CD4-positive, alpha-beta T cell treated with Interleukin-15 for 4 hours (primary cell): ENCODE results near the gene RTN4IP1.

Experiments used
- DNase-seq: peaks from one replicate; pipeline ENCODE4 v3.0.0-alpha.2; 2020; ENCODE audit warnings: low spot score

Gene RTN4IP1

DNA sequence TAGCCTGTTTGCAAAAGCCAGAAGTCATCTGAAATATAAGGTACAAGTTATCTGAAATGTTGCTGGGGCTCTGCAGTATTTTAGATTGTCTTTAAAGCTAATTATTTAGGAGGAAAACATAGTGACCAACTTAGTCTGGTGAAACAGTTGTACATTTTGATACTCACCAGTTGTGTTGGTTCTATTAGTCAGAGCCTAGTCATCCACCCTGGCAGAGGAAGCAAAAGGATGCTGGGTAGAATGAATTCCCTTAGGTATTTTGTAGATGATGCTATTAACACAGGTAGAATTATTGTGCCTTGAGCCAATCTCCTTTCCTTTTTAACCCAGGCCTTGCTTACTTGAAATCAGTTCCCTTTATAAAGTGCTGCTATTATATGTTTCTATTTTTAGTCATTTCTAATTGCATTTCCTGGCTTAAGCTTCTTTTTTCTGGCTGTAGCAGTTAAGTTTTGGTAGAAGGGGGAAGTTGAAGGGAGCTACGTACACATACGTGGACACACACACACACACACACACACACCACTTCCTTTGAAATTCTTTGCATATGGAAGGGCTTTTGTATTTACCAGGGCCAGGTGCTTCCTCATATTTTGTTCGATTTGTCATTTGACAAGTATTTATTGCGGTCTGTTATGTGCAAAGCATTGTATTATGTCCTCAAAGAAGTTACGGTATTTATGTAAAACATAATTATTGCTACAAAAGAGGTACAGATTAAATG lies 82.4 kb downstream of the RTN4IP1 start:
- DNase-seq = peak; percentile 43

DNA sequence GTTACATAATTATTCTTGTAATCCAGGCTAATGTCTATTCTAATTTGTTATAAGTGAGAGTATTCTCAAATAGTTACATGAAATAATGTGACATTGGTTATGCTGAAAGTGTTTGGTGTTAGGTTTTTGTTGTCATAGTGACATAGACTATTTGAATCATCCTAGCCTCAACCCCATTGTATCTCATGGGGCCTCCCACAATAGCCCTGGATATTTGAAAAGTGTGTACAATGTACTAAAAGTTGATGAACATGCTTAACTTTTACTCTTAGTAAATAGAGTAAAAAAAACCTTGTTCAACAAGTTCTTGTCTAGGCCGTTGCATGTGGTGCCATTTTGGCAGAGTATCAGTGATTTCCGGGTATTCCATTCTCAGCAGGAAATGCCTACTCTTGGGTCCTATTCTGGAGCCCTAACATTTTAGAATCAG lies 83.0 kb downstream of the RTN4IP1 start:
- peak; percentile 45 for DNase-seq

DNA sequence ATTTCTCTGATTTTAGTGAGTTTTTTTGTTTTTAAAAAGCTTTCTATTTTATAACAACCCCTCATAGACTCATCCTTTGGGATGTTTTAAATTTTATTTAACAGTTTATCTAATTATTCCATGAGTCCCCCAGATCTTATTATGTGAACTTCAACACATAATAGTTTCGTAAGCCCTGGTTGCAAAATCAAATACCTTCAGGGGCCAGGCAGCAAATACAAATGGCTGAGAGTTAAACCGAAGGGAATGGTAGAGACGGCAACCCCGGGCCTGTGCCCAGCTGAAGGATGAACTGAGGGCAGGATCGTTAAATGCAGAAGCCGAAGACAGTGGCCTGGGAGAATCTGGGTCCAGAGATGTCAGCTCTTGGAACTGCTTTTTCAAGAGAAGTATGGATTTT lies 88.4 kb downstream of the RTN4IP1 start:
- DNase-seq = no peak

DNA sequence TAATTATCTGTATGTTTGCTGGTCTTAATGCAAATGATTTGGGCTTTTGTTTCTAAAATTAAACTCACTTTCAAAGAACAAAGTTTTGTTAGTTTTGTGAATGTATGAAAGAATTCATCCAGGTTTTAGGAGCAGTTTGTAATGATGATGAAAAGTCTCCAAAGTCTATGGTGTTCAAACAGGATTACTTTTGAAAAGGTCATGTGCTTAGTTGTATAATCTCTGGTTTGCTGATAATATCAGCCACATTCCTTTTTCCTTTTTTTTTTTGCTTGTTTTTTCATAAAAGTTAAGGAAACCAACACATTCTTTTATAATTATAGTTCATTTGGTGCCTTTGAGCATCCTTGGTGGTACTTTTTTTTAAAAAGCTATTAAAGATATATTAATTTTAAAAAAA lies 88.9 kb downstream of the RTN4IP1 start:
- DNase-seq = no peak

DNA sequence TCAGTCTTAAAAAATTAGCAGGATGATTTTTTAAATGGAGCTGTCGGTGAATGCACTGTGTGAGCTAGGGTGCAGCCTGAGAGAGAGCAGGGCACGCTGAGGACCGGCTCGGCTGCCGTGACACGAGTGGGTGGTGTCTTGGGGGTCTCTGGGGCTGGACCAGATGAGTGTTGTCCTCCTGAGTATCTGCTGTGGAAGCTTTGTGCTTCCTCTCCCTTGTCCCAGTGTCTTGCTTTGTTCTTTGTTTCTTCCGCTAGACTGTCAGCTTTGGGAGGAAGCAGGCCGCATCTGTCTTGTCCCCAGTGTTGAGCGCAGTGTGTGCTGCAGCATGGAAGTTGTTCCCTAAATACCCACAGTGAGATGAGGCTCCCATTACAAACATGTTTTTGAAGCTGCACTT lies 89.4 kb downstream of the RTN4IP1 start:
- DNase-seq = no peak

DNA sequence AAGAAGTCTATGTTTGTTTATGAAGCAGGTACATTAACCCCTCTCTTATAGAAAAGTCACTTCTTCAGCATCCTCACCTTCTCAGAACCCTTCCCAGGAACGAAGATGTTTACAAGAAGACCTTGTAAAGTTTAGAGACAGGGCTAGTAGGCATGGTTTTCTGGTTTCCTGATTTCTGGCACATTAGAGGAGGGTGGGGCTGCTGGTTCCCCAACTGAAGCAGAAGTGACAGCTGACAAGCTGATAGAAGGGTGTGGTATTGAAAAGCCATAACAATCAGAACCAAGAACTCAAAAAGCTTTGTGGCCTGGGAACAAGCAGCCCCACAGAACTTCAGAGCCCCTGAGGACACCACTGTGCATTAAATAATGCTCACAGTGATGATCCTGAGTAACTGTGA lies 91.2 kb downstream of the RTN4IP1 start:
- DNase-seq = peak; percentile 46

DNA sequence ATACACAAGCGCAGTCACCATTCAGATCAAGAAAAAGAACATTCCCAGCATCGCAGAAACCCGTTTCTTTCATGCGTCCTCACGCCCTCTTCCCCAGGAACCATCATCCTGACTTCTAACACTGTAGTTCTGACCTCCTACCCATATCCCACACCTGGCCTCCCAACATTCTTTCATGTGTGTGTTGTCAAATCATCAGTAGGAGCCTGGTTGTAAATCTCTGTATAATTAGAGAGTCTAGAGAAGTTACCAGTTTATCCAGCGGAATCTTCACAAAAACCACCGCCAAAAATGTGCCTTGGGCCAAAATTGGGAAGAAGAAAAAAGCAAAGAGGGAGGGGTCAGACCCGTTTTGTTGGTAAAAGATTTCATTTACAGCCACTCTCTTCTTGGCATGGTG lies 91.6 kb downstream of the RTN4IP1 start:
- DNase-seq = no peak

DNA sequence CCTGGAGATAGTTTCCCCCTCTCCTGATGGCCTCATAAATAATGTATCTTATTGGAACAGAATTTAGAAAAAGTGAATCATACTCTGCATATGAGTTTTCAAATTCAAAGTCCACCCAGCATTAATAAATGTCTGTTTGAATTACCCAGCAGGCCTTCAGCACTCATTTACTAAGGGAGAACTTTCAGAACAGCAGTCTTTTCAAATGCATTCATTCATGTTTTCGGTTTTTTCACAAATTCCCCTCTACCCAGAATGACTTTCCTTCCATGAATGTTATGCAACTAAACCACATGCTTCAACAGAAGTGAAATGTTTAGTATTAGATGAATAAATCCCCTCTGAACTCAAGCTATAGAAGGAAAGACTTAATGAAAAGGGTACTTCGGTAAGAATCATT lies 92.4 kb downstream of the RTN4IP1 start:
- DNase-seq = peak; percentile 39

DNA sequence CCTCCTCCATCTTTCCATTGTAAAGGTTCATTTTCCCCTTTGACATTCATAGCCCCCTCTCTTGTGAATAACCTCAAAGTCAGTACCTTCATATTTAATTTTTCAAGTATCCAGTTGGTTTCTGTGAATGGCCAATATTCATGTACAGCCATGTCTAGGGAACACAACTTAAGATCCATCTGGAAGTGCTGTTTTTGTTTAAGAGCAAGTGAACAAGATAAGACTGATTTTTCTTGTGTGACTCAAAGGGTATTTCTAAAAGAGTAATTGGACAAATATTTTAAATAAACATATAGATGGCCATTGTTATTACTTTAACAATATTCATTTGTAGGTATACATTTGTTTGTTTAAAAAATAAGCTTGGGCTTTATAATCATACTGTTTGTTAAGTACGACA lies 92.9 kb downstream of the RTN4IP1 start:
- DNase-seq = no peak

DNA sequence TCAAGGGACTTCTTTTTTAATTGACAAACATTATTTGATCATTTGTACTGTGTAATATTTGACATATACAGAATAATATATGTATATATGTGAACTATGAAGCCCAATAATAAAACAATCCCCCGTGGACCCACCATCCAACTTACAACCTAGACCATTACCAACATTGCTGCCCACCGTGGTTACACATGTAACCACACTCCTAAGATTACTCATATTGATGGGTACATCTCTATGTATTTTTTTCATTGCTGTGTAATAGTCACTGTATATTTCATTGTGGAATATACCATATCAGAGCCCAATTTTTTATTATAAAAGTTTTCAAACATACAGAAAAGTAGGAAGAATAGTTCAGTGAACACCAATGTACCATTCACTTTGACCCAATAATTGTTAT lies 94.3 kb downstream of the RTN4IP1 start:
- no peak for DNase-seq

DNA sequence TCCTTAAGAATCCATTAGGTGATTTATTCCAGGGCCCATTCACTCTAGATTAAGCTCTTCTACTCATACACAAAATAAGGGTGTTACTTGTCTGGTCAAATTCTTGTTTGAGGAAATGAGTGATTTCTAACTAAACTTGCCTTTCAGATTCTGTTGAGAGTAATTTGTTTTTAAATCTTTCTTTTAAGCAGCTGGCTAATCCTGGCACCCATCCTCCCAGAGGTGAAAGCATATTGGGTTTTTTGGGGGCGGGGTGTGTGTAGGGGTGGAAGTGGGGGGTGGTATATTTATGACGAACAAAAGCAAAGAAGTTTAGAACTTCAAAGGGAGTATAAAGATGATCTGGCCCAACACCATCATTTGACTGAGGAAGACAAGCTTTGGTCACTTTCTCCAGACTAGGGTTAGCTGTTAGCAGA lies 94.7 kb downstream of the RTN4IP1 start:
- peak; percentile 46 for DNase-seq

DNA sequence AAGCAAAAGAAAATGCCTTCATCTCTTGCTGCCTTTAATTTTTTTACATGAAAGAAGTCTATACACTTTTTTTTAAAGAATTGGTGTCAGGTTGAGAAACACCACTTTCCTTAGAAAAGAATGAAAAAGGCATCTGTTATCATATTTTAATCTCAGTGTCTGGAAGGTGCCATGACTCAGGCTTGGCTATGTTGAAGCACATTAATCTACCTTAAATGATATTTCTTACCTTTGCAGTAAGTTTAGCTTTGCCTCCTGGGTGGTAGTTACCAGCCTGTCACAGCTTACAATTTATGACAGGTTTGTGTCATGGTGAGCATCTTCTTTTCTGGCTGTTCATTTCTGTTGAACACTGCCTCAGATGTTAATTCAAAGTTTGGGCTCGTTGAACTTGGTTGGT lies 95.3 kb downstream of the RTN4IP1 start:
- peak; percentile 36 for DNase-seq

DNA sequence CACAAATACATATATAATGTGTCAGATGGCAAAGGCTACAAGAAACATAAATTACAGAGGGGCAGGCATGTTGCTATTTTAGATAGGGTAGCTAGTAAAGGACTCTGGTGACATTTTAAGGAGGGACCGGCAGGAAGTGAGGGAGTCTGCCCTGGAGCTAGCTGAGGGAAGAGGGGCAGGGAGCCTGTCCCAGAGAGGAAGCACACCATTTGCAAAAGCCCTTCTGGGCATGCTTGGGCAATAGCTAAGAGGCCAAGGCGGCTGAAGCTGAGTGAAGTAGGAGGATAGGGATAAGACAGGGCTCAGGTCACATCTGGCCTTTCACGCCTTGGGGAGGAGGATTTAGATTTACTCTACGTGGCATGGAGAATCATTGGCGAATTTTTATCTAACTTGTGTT lies 96.2 kb downstream of the RTN4IP1 start:
- no peak for DNase-seq

DNA sequence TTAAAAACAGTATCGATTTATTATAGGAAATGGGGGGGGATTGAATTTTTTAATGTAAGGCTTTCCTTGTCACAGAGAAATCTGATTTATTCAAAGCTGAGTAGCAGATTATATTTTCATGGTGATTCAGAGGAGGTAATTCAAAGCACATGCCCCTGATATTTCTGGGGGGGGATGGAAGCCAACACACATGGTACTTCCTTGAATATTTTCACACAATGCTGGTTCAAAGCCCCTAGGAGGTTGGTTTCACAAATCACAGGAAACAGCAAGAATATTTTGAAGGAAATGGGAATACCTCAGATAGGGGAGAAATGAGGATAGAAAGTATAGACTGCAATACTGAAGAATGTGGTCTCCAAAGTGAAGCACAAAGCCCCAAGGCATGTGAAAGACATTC lies 98.8 kb downstream of the RTN4IP1 start:
- no peak for DNase-seq

DNA sequence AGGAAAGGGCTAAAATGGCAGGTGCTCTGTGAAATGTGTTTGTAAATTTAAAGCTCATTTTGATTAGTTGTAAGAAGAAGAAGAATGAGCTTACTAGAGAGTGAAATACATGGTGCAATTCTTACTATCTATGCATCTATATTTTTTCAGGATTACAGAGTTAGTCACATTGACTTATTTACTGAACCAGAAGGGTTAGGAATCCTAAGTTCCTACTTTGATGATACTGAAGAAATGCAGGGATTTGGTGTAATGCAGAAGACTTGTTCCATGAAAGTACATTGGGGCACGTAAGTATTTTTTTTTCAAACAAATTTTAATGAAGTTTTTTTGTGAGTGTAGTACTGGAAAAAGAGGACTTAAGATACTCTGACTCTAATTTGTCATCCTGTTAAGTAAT lies 99.3 kb downstream of the RTN4IP1 start:
- DNase-seq = no peak

DNA sequence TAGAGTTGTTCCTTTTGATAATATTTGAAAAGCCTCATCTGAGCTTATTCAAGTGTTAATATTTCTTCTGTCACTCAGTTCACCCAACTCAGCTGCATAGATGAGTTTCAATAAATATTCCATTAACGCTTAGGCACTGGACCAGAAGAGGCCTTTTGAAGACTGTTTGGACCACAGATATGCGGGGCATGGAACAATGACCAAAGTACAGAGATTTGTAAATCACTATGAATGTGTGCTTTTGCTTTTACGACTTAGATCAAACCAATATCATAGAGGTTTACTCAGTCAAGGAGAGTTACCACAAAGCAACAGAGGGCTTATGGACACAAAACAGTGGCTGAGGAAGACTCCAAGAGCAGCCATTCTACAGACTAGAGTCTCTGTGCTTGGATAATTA lies 99.9 kb downstream of the RTN4IP1 start:
- no peak for DNase-seq

DNA sequence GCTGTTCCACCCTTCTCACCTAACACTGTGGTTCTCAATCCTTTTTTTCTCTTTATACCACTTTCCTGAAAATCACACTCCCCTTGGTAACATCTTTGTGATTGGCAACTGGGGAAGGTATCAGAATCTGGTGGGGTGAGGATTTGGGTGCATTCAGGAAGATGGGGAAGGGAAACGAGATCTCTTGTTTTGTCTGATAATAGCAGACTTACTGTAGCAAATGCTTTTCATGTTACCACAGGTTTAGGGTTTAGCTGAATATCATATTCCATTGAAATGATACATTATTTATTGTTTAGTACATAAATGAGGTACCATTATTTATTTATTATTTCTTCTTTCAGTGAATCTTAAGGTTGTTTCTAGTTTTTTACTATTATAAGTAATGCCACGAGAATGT lies 100.8 kb downstream of the RTN4IP1 start:
- no peak for DNase-seq

DNA sequence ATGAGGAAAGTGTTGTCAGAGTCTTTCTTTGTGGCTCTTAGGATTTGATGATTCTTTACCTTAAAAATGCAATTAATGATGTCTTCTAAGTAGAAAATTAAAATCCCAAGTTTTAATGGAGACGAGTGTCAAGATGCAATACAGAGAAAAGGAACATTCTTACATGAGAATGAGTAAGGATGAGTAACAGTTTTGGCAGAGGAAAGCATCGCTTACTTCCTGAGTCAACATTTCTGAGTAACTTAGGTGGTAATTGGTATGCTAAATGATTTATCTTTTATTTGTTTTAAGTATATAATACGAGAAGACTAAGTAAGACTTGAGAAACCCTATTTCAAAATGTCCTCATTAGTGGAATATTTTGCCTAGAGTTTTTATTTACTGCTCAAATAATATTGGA lies 101.3 kb downstream of the RTN4IP1 start:
- DNase-seq = peak; percentile 49

DNA sequence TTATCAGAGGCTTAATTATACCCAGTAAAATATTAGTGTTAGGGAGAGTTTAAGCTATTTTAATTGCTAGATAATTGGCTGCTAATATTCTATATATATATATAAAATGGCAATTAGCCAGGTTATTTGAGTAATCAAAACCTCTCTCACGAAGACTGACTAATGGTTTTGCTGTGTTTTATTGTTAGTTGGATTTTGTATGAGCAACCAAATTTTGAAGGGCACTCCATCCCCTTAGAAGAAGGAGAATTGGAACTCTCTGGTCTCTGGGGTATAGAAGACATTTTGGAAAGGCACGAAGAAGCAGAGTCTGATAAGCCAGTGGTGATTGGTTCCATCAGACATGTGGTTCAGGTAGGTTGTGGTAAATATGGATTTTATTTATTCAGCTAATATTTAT lies 102.2 kb downstream of the RTN4IP1 start:
- no peak for DNase-seq

DNA sequence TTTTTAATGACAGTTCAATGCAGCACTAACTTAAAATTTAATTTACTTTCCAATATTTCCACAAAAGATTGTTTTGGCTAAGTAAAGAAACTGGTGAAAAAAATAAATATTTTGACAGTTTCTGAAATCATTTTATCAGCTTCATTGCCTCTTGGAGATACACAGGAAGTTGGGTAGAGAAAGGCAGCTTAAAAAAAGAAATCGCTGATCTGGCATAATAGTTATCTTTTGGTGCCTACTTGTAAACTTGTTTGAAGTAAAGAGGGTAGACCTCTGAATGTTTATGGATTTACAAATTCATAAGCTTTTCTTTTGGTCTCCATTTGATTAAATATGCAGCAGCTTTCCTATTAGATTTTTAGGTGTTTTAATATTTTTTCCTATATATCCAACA lies 103.4 kb downstream of the RTN4IP1 start:
- DNase-seq = peak; percentile 36

DNA sequence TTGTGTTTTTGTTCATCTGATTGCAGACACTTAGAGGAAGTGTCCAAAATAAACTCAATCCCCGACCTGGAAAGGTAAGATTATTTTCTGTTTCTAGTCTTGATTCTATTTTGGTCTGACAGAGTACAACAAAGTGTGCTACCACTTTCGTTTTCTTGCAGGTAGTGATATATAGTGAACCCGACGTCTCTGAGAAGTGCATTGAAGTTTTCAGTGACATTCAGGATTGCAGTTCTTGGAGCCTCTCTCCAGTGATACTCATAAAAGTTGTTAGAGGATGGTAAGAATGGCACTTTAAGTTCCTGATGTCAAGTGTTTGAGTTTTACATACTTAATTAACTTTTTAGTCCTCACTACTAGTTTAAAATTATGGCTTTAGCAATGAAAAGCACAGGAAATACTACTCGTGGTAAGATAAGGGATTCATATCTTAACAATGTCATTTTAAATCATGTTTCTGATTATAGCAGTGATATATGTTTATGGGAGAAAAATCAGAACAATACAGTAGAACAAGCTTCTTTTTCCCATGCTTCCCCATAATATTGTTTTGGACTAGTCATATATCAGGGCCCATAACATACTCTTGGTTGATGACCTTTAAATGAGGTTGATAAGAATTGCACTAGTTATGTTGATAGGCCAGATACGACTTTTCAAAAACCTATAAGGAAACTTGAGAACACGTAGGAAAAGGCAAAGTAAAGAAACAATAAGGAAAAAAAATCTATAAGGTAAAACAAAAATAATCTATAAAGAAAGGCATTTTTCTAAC lies 104.0 kb downstream of the RTN4IP1 start:
- DNase-seq = peak; percentile 48

DNA sequence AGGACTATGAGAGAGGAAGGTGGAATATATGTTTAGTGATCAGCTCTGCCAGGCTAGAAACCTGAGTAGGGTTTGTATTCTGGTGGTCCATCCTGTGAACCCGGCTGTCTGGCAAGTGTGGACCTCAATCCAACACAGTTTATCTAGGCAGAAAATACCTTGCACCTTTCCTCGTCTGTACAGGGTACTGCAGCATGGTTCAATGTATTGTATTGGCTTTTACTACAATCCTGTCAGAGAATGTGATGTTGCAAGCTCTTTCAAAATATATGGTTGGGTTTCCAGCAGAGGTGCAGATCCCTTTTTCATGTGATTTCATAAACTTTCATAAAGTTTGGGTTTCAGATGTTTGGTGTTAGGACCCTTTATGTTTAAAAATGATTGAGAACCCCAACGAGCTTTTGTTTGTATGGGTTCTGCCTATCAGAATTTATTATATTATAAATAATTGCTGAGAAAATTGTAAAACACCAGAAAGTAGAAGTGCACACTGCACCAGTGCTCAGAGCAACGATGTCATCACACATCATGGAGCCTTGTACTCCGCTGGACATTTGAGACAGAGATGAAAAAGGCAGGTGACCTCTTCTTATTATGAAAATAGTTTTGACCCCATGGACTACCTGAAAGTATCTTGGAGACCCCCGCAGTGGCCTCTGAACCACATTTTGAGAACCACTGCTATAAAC lies 106.6 kb downstream of the RTN4IP1 start:
- DNase-seq = no peak
